Bronchial epithelial cell (primary cell): ENCODE results near the gene DUSP5. TPM values are rescaled to one million over a fixed set of nuclear protein-coding genes. Genes with fewer than 3 reads are reported as not detected.

Experiments
- DNase-seq: peaks from one replicate; pipeline ENCODE4 v3.0.0-alpha.2; 2010; ENCODE audit warnings: low read depth
- FAIRE-seq: peaks from 2 replicates; lab custom pipeline; 2011; peaks lifted over from hg19 to GRCh38; lab: Jason Lieb, UNC
- H3K27me3 ChIP-seq: 2 replicates; pipeline ENCODE4 v1.5.1; 2011; ENCODE audit warnings: low read length; ENCODE audit not compliant: control insufficient read depth, insufficient read depth
- H3K36me3 ChIP-seq: 2 replicates; pipeline ENCODE4 v1.5.1; 2011; ENCODE audit warnings: low read length; ENCODE audit not compliant: control insufficient read depth, insufficient read depth
- H3K4me3 ChIP-seq: 2 replicates; pipeline ENCODE4 v1.5.1; 2011; ENCODE audit warnings: mild to moderate bottlenecking, low read depth, low read length, control low read depth
- total RNA-seq: library from RNA; depleted of rRNA; stranded (reverse); fragments of >200 nt; gene quantifications from 2 replicates; pipeline ENCODE4 v1.2.1, GENCODE V29; 2014
- TF ChIP-seq, protein P1 (sequence below): IDR thresholded peaks from 2 replicates; pipeline ENCODE4 v1.5.1; 2011; ENCODE audit warnings: mild to moderate bottlenecking, moderate library complexity, low read length, control low read depth, inconsistent platforms; ENCODE audit not compliant: insufficient read depth, severe bottlenecking

Gene DUSP5
- total RNA-seq, 1 donor from 2014 or later, result 115 TPM

GRCh38 chr10:110502851-110503301 is 5.2 kb downstream of the DUSP5 start:
- no peaks in the 10 kb centered on the region for H3K27me3 ChIP-seq
- FAIRE-seq (no peak), DNase-seq (no peak)
- TF ChIP-seq, protein P1, sequence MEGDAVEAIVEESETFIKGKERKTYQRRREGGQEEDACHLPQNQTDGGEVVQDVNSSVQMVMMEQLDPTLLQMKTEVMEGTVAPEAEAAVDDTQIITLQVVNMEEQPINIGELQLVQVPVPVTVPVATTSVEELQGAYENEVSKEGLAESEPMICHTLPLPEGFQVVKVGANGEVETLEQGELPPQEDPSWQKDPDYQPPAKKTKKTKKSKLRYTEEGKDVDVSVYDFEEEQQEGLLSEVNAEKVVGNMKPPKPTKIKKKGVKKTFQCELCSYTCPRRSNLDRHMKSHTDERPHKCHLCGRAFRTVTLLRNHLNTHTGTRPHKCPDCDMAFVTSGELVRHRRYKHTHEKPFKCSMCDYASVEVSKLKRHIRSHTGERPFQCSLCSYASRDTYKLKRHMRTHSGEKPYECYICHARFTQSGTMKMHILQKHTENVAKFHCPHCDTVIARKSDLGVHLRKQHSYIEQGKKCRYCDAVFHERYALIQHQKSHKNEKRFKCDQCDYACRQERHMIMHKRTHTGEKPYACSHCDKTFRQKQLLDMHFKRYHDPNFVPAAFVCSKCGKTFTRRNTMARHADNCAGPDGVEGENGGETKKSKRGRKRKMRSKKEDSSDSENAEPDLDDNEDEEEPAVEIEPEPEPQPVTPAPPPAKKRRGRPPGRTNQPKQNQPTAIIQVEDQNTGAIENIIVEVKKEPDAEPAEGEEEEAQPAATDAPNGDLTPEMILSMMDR, result no peak
- H3K36me3 ChIP-seq, result peaks cover 29% of the 10 kb centered on the region
- no peak overlapping the region for H3K4me3 ChIP-seq

GRCh38 chr10:110503528-110504110 is 5.9 kb downstream of the DUSP5 start:
- Histone ChIP-seq H3K4me3 (no peak overlapping the region), H3K36me3 (peaks cover 33% of the 10 kb centered on the region), H3K27me3 (no peaks in the 10 kb centered on the region)
- no peak for DNase-seq
- TF ChIP-seq, protein P1, result no peak
- FAIRE-seq, result no peak

GRCh38 chr10:110504111-110504735 is 6.5 kb downstream of the DUSP5 start:
- H3K36me3 ChIP-seq, result peaks cover 33% of the 10 kb centered on the region
- no peak overlapping the region for H3K4me3 ChIP-seq
- H3K27me3 ChIP-seq, result no peaks in the 10 kb centered on the region
- TF ChIP-seq, protein P1, result no peak
- FAIRE-seq, result no peak
- DNase-seq, result no peak

GRCh38 chr10:110505130-110505770 is 7.5 kb downstream of the DUSP5 start:
- no peak for FAIRE-seq
- H3K4me3 ChIP-seq, result no peak overlapping the region
- no peak for DNase-seq
- peaks cover 41% of the 10 kb centered on the region for H3K36me3 ChIP-seq
- H3K27me3 ChIP-seq, result no peaks in the 10 kb centered on the region
- TF ChIP-seq, protein P1, result no peak

DNA sequence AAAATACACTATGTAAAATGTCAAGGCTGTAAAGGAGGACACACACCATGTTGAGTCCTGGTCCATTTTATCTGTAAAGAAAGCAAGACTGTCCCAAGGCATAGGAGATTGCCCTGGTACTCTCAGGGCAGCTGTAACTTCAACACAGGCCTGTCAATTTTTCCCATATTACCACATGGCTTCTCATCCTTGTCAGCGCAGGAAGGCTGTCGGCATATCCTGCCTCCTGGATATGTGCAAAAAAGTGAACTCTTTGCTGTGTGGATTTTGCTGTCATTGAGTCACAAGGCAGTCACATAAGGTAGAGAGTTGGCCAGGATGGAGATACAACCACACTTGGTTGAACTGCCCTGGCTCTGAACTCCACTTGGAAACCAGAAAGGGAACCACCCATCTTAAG is 8.7 kb downstream of the DUSP5 start:
- TF ChIP-seq, protein P1, result no peak
- DNase-seq (no peak), FAIRE-seq (no peak)
- Histone ChIP-seq H3K4me3 (no peak overlapping the region), H3K36me3 (peaks cover 44% of the 10 kb centered on the region), H3K27me3 (no peaks in the 10 kb centered on the region)
